GM18909 (cell line): ENCODE data around the gene MAGI2.
"Not testable (repeated sequence)": the region's sequence is repeated elsewhere in the genome, so short reads cannot be mapped to it uniquely, and the experiment has no call there.

Experiments
- ATAC-seq: cut with Tn5 transposase; IDR thresholded peaks from one replicate; pipeline ENCODE4 v1.9.1; 2021; ENCODE audit warnings: mild to moderate bottlenecking; ENCODE audit not compliant: unreplicated experiment, poor library complexity

Gene MAGI2

GRCh38 chr7:78015574-78016260 is 1437.8 kb downstream of the MAGI2 start:
- ATAC-seq, result no peak

- no peak for ATAC-seq
These were observed 1439.1 kb downstream of the MAGI2 start for GRCh38 chr7:78014401-78014800.

GRCh38 chr7:78013386-78013785 is 1440.1 kb downstream of the MAGI2 start:
- ATAC-seq, result no peak

- no peak for ATAC-seq
These were observed 1441.8 kb downstream of the MAGI2 start for GRCh38 chr7:78011642-78012041.

- no peak for ATAC-seq
These were observed 1446.2 kb downstream of the MAGI2 start for GRCh38 chr7:78007231-78007630.

GRCh38 chr7:78006063-78006755 is 1447.3 kb downstream of the MAGI2 start:
- no peak for ATAC-seq

GRCh38 chr7:78002715-78003114 is 1450.8 kb downstream of the MAGI2 start:
- no peak for ATAC-seq

GRCh38 chr7:78002021-78002420 is 1451.4 kb downstream of the MAGI2 start:
- no peak for ATAC-seq

GRCh38 chr7:77999168-77999567 is 1454.3 kb downstream of the MAGI2 start:
- not testable (repeated sequence) for ATAC-seq

GRCh38 chr7:77995717-77996116 is 1457.8 kb downstream of the MAGI2 start:
- ATAC-seq, result no peak

- no peak for ATAC-seq
These were observed 1459.6 kb downstream of the MAGI2 start for GRCh38 chr7:77993838-77994237.

- no peak for ATAC-seq
These were observed 1461.8 kb downstream of the MAGI2 start for GRCh38 chr7:77991656-77992055.

GRCh38 chr7:77989981-77990566 is 1463.4 kb downstream of the MAGI2 start:
- ATAC-seq, result no peak

- no peak for ATAC-seq
These were observed 1467.5 kb downstream of the MAGI2 start for GRCh38 chr7:77985974-77986339.

GRCh38 chr7:77985232-77985973 is 1468.1 kb downstream of the MAGI2 start:
- ATAC-seq, result no peak

- no peak for ATAC-seq
These were observed 1469.5 kb downstream of the MAGI2 start for GRCh38 chr7:77983973-77984372.

- ATAC-seq, result no peak
These were observed 1470.4 kb downstream of the MAGI2 start for GRCh38 chr7:77982926-77983550.

- no peak for ATAC-seq
These were observed 1473.3 kb downstream of the MAGI2 start for GRCh38 chr7:77980087-77980713.

GRCh38 chr7:77979219-77979618 is 1474.2 kb downstream of the MAGI2 start:
- no peak for ATAC-seq
